A549 (cell line): ENCODE results near the gene ZSCAN30. TPM values are rescaled to one million over a fixed set of nuclear protein-coding genes. Genes with fewer than 3 reads are reported as not detected.

ENCODE experiments used
- ATAC-seq, 2 experiments: fragments of 200-7000 bp in 1 of 2; fragments of >200 bp in 1 of 2; cut with Nextera tagmentation in 1 of 2; cut with Tn5 transposase in 1 of 2; 3 replicates each; pipeline versions ENCODE4 v1.8.0 to v1.9.1; 2018 to 2020; ENCODE audit warnings: mild to moderate bottlenecking in 1 of 2, moderate library complexity in 1 of 2
- CTCF ChIA-PET: fragments of 300-600 bp; sonication (Branson Sonifier 250); formaldehyde crosslinking; extraction: SDS; loops from one replicate; lab custom pipeline; 2021; ENCODE audit warnings: antibody characterized with exemption, inconsistent platforms; lab: Yijun Ruan, JAX
- POLR2A ChIA-PET: fragments of 350-600 bp; formaldehyde crosslinking; extraction: SDS; loops from one replicate; lab custom pipeline; 2021; ENCODE audit warnings: antibody characterized with exemption, inconsistent platforms; lab: Yijun Ruan, JAX
- DNase-seq, 2 experiments: peaks; one replicate each; pipeline versions ENCODE4 v3.0.0 to v3.0.0-alpha.2; 2011 to 2016; ENCODE audit warnings: low read depth in 1 of 2, low spot score in 1 of 2
- FAIRE-seq: peaks from 2 replicates; lab custom pipeline; 2011; peaks lifted over from hg19 to GRCh38; lab: Jason Lieb, UNC
- H3K27ac ChIP-seq, 2 experiments: fragments of >200 bp; sonication (Bioruptor Twin); formaldehyde crosslinking; 3 replicates each; pipeline ENCODE4 v1.5.1; 2016 to 2017
- H3K4me1 ChIP-seq: fragments of >200 bp; sonication (Bioruptor Twin); formaldehyde crosslinking; 3 replicates; pipeline ENCODE4 v1.6.1; 2016
- H3K4me2 ChIP-seq: fragments of >200 bp; sonication (Bioruptor Twin); formaldehyde crosslinking; 3 replicates; pipeline ENCODE4 v1.6.1; 2016
- H3K4me3 ChIP-seq: fragments of >200 bp; sonication (Bioruptor Twin); formaldehyde crosslinking; 3 replicates; pipeline ENCODE4 v1.5.1; 2016
- H3K9me3 ChIP-seq: fragments of >200 bp; sonication (Bioruptor Twin); formaldehyde crosslinking; 3 replicates; pipeline ENCODE4 v1.6.1; 2016
- BHLHE40 ChIP-seq: IDR thresholded peaks from 2 replicates; pipeline ENCODE4 v1.6.1; 2012; ENCODE audit warnings: low read depth, low read length, inconsistent platforms
- CBX2 ChIP-seq: fragments of 200-600 bp; sonication (generic); IDR thresholded peaks from 2 replicates; pipeline ENCODE4 v1.6.1; 2016; ENCODE audit warnings: low read depth, mild to moderate bottlenecking, borderline replicate concordance
- CHD2 ChIP-seq: fragments of 150-350 bp; IDR thresholded peaks from 2 replicates; pipeline ENCODE4 v1.6.1; 2014; ENCODE audit warnings: low read length; ENCODE audit not compliant: partially characterized antibody
- EHF ChIP-seq: fragments of 250-450 bp; sonication (Bioruptor Pico); IDR thresholded peaks from 2 replicates; pipeline ENCODE4 v1.5.0; 2020; ENCODE audit warnings: mild to moderate bottlenecking
- FOSL2 ChIP-seq, 2 experiments: fragments of 450-650 bp in 1 of 2; fragments of >200 bp in 1 of 2; sonication (Bioruptor Twin) in 1 of 2; formaldehyde crosslinking; IDR thresholded peaks; 2 replicates each; pipeline versions ENCODE4 v1.5.0 to v1.6.1; 2016 to 2020; ENCODE audit warnings: mild to moderate bottlenecking in 1 of 2, moderate library complexity in 1 of 2
- HOXB5 ChIP-seq: fragments of 250-450 bp; sonication (Bioruptor Pico); IDR thresholded peaks from 2 replicates; pipeline ENCODE4 v1.5.0; 2020; ENCODE audit warnings: mild to moderate bottlenecking, moderate library complexity
- KDM1A ChIP-seq: fragments of 200-600 bp; sonication (generic); IDR thresholded peaks from 2 replicates; pipeline ENCODE4 v1.6.1; 2016; ENCODE audit warnings: low read depth, mild to moderate bottlenecking
- KDM5A ChIP-seq: fragments of 200-600 bp; sonication (generic); IDR thresholded peaks from 2 replicates; pipeline ENCODE4 v1.6.1; 2016; ENCODE audit warnings: antibody characterized with exemption, mild to moderate bottlenecking
- MAFK ChIP-seq: fragments of 450-650 bp; IDR thresholded peaks from 2 replicates; pipeline ENCODE4 v1.6.1; 2014; ENCODE audit not compliant: partially characterized antibody
- MAZ ChIP-seq: fragments of 150-350 bp; IDR thresholded peaks from 2 replicates; pipeline ENCODE4 v1.6.1; 2014; ENCODE audit warnings: antibody characterized with exemption, low read depth, low read length, borderline replicate concordance
- RAD21 ChIP-seq, 2 experiments: fragments of >200 bp in 1 of 2; sonication (Bioruptor Twin) in 1 of 2; formaldehyde crosslinking in 1 of 2; IDR thresholded peaks in 1 of 2; conservative IDR thresholded peaks in 1 of 2; 2 replicates in 1 of 2; 3 replicates in 1 of 2; pipeline ENCODE4 v1.6.1; 2012 to 2018; ENCODE audit warnings: inconsistent platforms in 1 of 2
- RARB ChIP-seq: fragments of 250-450 bp; sonication (Bioruptor Pico); IDR thresholded peaks from 2 replicates; pipeline ENCODE4 v1.8.0; 2021; ENCODE audit warnings: mild to moderate bottlenecking, moderate library complexity
- RFX5 ChIP-seq: fragments of 450-650 bp; IDR thresholded peaks from 2 replicates; pipeline ENCODE4 v1.7.1; 2014; ENCODE audit warnings: antibody characterized with exemption, mild to moderate bottlenecking, moderate library complexity
- RNF2 ChIP-seq: fragments of 200-600 bp; sonication (generic); IDR thresholded peaks from 2 replicates; pipeline ENCODE4 v1.6.1; 2016; ENCODE audit warnings: low read depth, mild to moderate bottlenecking, antibody characterized with exemption, moderate library complexity, borderline replicate concordance
- ZC3H11A ChIP-seq: fragments of 450-650 bp; IDR thresholded peaks from 2 replicates; pipeline ENCODE4 v1.6.1; 2014; ENCODE audit warnings: antibody characterized with exemption, mild to moderate bottlenecking
- ZFP36 ChIP-seq: fragments of 450-650 bp; IDR thresholded peaks from 2 replicates; pipeline ENCODE4 v1.6.1; 2014; ENCODE audit warnings: borderline replicate concordance; ENCODE audit not compliant: partially characterized antibody
- WGBS: methylation state at CpG from one replicate; pipeline ENCODE4 v1.1.6; 2017; ENCODE audit errors: missing lambda C conversion rate; 5-methylcytosine and 5-hydroxymethylcytosine counted together
- polyA plus RNA-seq, 4 experiments: library from polyadenylated mRNA; depleted of rRNA in 3 of 4; stranded (reverse); fragments of >200 nt; fragmentation: RNase III in 1 of 4; extraction: RNeasy Plus Mini Kit Qiagen cat#74134 plus additional on column Dnase treatment in 1 of 4; gene quantifications; 2 replicates in 3 of 4; 3 replicates in 1 of 4; pipeline ENCODE4 v1.2.3, GENCODE V29; 2011 to 2017
- TF ChIP-seq, protein P1 (sequence below): IDR thresholded peaks from 2 replicates; pipeline ENCODE4 v1.6.1; 2012
- TF ChIP-seq, protein P2 (sequence below): fragments of >200 bp; sonication (Bioruptor Twin); formaldehyde crosslinking; IDR thresholded peaks from 2 replicates; pipeline ENCODE4 v1.6.1; 2016
- TF ChIP-seq, protein P3 (sequence below): fragments of 450-650 bp; IDR thresholded peaks from 2 replicates; pipeline ENCODE4 v1.6.1; 2014; ENCODE audit warnings: antibody characterized with exemption

Gene ZSCAN30
- polyA plus RNA-seq, 2 of the 4 experiments (the other 2 are of a cell fraction) = 2.9 to 3.0 TPM

DNA sequence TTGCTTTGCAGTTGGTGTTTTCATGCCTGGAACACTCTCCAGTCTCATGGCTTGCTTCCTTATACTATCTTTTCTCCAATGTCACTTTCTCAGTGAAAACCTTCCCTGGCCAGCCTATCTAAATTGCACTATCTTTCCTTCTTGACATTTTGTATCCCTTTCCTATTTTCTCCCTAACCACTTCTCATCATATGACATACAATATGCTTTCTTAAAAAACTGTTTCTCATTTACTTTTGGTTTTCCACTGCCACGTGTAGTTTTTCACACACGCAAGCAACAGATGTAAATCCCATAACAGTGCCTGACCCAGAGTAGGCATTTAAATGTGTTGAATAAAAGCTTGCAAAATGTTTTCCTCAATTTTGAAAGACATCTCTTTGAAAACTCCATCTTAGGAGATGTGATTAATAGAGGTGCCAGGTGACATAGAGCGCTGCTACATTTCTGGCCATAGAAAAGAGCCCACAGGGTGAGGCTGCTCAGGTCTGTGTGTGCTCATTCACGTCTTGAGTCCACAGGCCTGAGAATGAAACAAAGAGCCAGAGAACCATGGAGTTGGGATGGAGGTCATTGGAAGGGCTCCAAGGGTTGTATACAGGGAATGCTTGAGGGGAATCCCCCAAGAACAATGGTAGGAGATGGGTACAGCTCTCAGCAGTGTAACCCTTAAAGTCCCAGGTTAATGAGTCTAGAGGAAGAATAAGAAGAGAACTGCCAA, 41.5 kb upstream of the ZSCAN30 start:
- Histone ChIP-seq H3K4me3 (no peak overlapping the region), H3K9me3 (peaks cover 36% of the 10 kb centered on the region), H3K4me1 (no peaks in the 10 kb centered on the region), H3K4me2 (no peak overlapping the region), H3K27ac (no peak overlapping the region)
- ChIA-PET CTCF (no interaction called here), POLR2A (no interaction called here)
- no peak for ATAC-seq
- FAIRE-seq = no peak
- no peak for TF ChIP-seq ZC3H11A
- 94% methylated on average over 4 of the region's 4 CpGs for WGBS
- no peak for DNase-seq

DNA sequence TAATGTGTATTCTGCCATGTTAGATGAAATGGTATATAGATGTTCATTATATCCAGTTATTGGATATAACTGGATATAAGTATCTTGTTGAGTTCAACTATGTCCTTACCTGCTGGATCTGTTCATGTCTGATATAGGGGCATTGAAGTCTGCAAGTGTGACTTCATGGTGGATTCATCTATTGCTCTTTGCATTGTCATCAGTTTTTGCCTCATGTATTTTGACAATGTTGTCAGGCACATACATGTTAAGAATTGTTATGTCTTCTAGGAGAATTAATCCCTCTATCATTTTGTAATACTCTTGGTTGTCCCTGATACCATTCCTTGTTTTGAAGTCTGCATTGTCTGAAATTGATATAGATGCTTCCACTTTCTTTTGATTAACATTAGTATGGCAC, 38.8 kb upstream of the ZSCAN30 start:
- ChIA-PET CTCF (no interaction called here), POLR2A (no interaction called here)
- Histone ChIP-seq H3K9me3 (peaks cover 20% of the 10 kb centered on the region), H3K4me2 (no peak overlapping the region), H3K4me1 (no peaks in the 10 kb centered on the region), H3K4me3 (no peak overlapping the region), H3K27ac (no peak overlapping the region)
- FAIRE-seq (no peak), DNase-seq (no peak), ATAC-seq (no peak)
- TF ChIP-seq RNF2 (no peak), MAFK (peak; percentile 61)
- TF ChIP-seq, protein P1, sequence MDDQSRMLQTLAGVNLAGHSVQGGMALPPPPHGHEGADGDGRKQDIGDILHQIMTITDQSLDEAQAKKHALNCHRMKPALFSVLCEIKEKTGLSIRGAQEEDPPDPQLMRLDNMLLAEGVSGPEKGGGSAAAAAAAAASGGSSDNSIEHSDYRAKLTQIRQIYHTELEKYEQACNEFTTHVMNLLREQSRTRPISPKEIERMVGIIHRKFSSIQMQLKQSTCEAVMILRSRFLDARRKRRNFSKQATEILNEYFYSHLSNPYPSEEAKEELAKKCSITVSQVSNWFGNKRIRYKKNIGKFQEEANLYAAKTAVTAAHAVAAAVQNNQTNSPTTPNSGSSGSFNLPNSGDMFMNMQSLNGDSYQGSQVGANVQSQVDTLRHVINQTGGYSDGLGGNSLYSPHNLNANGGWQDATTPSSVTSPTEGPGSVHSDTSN = no peak

DNA sequence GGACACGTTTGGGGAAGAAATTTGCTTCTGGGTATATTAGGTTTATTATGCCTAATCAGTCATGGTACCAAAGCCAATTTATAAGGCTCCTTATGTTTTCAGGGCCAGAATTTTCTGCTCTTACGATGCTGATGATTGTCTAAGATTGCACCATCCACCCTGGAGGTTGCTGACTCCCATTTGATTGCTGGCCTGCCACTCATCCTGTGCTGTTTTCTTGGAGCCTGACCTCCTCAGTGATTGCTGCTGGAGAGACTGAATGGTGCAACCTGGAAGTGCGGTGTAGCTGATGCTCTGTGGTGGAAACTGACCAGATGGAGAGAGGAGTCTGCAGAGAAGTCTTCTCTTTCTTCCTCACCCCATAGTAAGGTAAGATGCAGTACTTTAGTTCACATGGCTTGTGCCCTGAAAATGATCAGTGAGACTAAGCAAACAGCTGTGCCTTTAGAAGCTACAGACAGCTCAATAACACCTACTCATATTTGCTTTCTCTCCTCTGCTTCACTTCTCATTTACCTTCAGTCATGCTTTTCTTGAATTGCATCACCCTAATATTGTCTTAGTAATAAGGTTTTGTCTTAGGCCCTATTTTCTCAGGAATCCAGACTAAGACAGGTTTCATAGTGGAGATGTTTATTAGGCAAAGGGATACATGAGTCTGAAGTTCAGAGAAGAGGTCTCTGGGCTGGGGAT, 36.8 kb upstream of the ZSCAN30 start:
- CTCF ChIA-PET = no interaction called here
- DNase-seq (no peak), ATAC-seq (no peak), FAIRE-seq (no peak)
- no peaks in the 10 kb centered on the region for H3K4me1 ChIP-seq
- H3K4me3 ChIP-seq = no peak overlapping the region
- no peak overlapping the region for H3K4me2 ChIP-seq
- POLR2A ChIA-PET = no interaction called here
- no peak for TF ChIP-seq FOSL2 (IDR thresholded peaks at IDR 0.05)
- TF ChIP-seq FOSL2 (CRISPR knock-in tag; IDR thresholded peaks at IDR 0.05) = no peak
- TF ChIP-seq, protein P2, sequence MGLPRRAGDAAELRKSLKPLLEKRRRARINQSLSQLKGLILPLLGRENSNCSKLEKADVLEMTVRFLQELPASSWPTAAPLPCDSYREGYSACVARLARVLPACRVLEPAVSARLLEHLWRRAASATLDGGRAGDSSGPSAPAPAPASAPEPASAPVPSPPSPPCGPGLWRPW = no peak
- no peak for TF ChIP-seq KDM1A
- TF ChIP-seq RAD21 (conservative IDR thresholded peaks at IDR 0.05 in 1 of 2, IDR thresholded peaks at IDR 0.05 in 1 of 2) = no peak
- TF ChIP-seq CHD2 = no peak
- WGBS = 27% methylated on average over 3 of the region's 3 CpGs
- H3K9me3 ChIP-seq = peaks cover 6% of the 10 kb centered on the region; the same call in 2 of the 3 replicates
- no peak overlapping the region for H3K27ac ChIP-seq

DNA sequence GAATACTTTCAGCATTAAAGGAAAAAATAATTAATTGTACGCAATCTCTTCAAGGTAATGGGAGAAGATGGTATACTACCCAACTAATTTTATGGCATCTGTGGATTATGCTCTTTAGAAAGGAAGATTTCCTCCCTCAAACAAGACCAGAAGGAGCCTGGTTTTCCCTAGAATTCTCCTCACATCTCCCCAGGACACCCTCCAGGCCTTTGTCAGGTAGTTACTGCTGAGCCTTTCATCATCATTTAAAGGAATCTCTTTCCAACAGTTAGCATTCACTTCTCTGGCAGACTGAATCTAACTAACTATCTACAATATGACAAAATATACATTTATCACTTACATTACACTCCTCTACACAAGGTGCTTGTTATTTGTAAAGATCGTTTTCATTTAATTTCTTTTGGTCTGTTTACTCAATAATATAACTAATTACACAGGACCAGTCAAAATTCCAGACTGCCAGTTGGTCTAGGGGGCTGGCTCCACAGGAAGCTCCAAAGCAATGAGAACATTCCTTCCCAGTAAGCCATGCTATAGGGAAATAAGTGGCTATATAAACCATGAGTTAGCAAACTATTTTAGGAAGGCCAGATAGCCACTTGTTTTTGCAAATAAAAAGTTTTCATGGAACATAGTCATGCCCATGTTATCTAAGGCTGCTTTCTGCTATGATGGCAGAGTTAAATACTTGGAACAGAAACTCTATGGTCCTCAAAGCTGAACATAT, 35.1 kb upstream of the ZSCAN30 start:
- no peak for DNase-seq
- Histone ChIP-seq H3K4me3 (no peak overlapping the region), H3K9me3 (no peaks in the 10 kb centered on the region), H3K4me2 (no peak overlapping the region), H3K27ac (no peak overlapping the region), H3K4me1 (no peaks in the 10 kb centered on the region)
- CTCF ChIA-PET = no interaction called here
- ATAC-seq = no peak
- POLR2A ChIA-PET = no interaction called here
- FAIRE-seq = no peak
- WGBS = 26% methylated on average over 2 of the region's 2 CpGs
- no peak for TF ChIP-seq BHLHE40
- no peak for TF ChIP-seq MAZ
- no peak for TF ChIP-seq EHF (CRISPR knock-in tag)
- TF ChIP-seq RAD21 (conservative IDR thresholded peaks at IDR 0.05 in 1 of 2, IDR thresholded peaks at IDR 0.05 in 1 of 2) = no peak
- no peak for TF ChIP-seq RFX5
- TF ChIP-seq HOXB5 (CRISPR knock-in tag) = no peak
- no peak for TF ChIP-seq KDM5A
- TF ChIP-seq, protein P3, sequence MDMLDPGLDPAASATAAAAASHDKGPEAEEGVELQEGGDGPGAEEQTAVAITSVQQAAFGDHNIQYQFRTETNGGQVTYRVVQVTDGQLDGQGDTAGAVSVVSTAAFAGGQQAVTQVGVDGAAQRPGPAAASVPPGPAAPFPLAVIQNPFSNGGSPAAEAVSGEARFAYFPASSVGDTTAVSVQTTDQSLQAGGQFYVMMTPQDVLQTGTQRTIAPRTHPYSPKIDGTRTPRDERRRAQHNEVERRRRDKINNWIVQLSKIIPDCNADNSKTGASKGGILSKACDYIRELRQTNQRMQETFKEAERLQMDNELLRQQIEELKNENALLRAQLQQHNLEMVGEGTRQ = no peak
- no peak for TF ChIP-seq RARB (CRISPR knock-in tag)
- TF ChIP-seq CBX2 = no peak
- no peak for TF ChIP-seq ZFP36
